CD4-positive, alpha-beta T cell (primary cell): ENCODE data around the gene LRRTM2. TPM values are rescaled to one million over a fixed set of nuclear protein-coding genes. Genes with fewer than 3 reads are reported as not detected.
A peak's percentile ranks its signal among the peaks of the same experiment; 100 is the strongest.

ENCODE experiments used
- ATAC-seq: fragments of 200-7000 bp; cut with Tn5 transposase; one replicate; pipeline ENCODE4 v1.10.0; 2022; ENCODE audit warnings: mild to moderate bottlenecking; ENCODE audit not compliant: poor library complexity
- CTCF ChIA-PET: fragments of 350-600 bp; sonication (Branson Sonifier 250); formaldehyde crosslinking; loops from one replicate; lab custom pipeline; 2021; ENCODE audit warnings: antibody characterized with exemption, inconsistent platforms; lab: Charles Lee
- POLR2A ChIA-PET: fragments of 350-600 bp; sonication (Branson Sonifier 250); formaldehyde crosslinking; loops from one replicate; lab custom pipeline; 2021; ENCODE audit warnings: antibody characterized with exemption, inconsistent platforms; lab: Charles Lee
- DNase-seq, 14 experiments: peaks; one replicate each; pipeline ENCODE4 v3.0.0-alpha.2; 2013 to 2020; ENCODE audit warnings: mixed read lengths in 2 of 14
- H3K27ac ChIP-seq, 2 donors: one replicate each; pipeline versions ENCODE4 v1.5.1 to v1.7.0; 2013; ENCODE audit warnings: low read length in 2 of 2, low read depth in 1 of 2, mild to moderate bottlenecking in 1 of 2
- H3K27me3 ChIP-seq, 2 experiments: 1 replicate in 1 of 2; 2 replicates in 1 of 2; pipeline versions ENCODE4 v1.6.1 to v1.7.0; 2013; ENCODE audit warnings: low read length in 2 of 2, control low read depth in 1 of 2, mild to moderate bottlenecking in 1 of 2, moderate library complexity in 1 of 2; ENCODE audit not compliant: insufficient read depth in 2 of 2, control insufficient read depth in 1 of 2
- H3K36me3 ChIP-seq: one replicate; pipeline ENCODE4 v1.6.1; 2013; ENCODE audit warnings: low read length, control low read depth; ENCODE audit not compliant: insufficient read depth
- H3K4me1 ChIP-seq: one replicate; pipeline ENCODE4 v1.6.1; 2013; ENCODE audit warnings: low read length, control low read depth; ENCODE audit not compliant: insufficient read depth
- H3K4me3 ChIP-seq: one replicate; pipeline ENCODE4 v1.5.1; 2013; ENCODE audit warnings: mild to moderate bottlenecking, low read length, moderate library complexity
- H3K9me3 ChIP-seq, 2 experiments: 1 replicate in 1 of 2; 2 replicates in 1 of 2; pipeline versions ENCODE4 v1.6.1 to v1.7.0; 2013; ENCODE audit warnings: low read length in 2 of 2, mild to moderate bottlenecking in 2 of 2, control low read depth in 1 of 2, moderate library complexity in 1 of 2; ENCODE audit not compliant: control insufficient read depth in 1 of 2, insufficient read depth in 1 of 2
- H3K27ac Mint-ChIP-seq: one replicate; pipeline ENCODE4 v1.8.0; 2020; ENCODE audit warnings: mixed read lengths
- H3K27me3 Mint-ChIP-seq: one replicate; pipeline ENCODE4 v1.8.0; 2021; ENCODE audit warnings: mixed read lengths
- H3K36me3 Mint-ChIP-seq: one replicate; pipeline ENCODE4 v1.8.0; 2021; ENCODE audit warnings: low read depth, mixed read lengths
- H3K4me1 Mint-ChIP-seq: one replicate; pipeline ENCODE4 v1.8.0; 2021; ENCODE audit warnings: low read depth, mixed read lengths
- H3K4me3 Mint-ChIP-seq: one replicate; pipeline ENCODE4 v1.8.0; 2020; ENCODE audit warnings: mild to moderate bottlenecking, mixed read lengths
- H3K9me3 Mint-ChIP-seq: one replicate; pipeline ENCODE4 v1.8.0; 2020; ENCODE audit warnings: mixed read lengths
- intact Hi-C, 2 experiments: fragments of 100-400 bp; cut with DNase I in 1 of 2; cut with micrococcal nuclease in 1 of 2; formaldehyde crosslinking; loops; one replicate each; pipeline versions ENCODE4 v1.15.1 to v1.9.0; 2023 to 2025; cut with DNase I, micrococcal nuclease
- total RNA-seq, 174 experiments: library from RNA in 2 of 174; stranded (reverse) in 2 of 174; gene quantifications; one replicate each; pipeline ENCODE4 v1.2.3 and lab custom pipeline; 2021 to 2026
- TF ChIP-seq, protein P1 (sequence below): fragments of 200-600 bp; IDR thresholded peaks from one replicate; pipeline ENCODE4 v1.8.0; 2022; ENCODE audit warnings: antibody characterized with exemption, mild to moderate bottlenecking

Gene LRRTM2
- total RNA-seq, 2 experiments from 2014 or later: 0.03 to 0.22 TPM

DNA sequence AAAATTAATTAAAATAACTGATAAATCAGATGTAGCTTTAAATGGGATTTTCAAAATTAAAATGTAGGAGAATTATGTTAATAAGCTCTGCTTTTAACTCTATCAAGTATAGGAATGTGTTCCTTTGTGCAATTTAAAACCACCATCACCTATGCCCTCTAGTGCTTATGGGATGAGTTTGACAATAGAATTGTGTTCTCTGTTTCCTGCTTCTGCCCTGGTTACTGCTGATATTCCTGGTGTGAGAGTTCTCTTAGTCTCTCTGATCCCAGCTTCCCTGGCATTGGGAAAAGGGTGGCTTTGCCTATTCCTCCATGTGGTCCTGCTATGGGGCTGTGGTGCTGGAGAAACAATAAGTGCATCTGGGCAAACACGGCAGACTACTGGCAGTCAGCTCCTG is 8.1 kb downstream of the LRRTM2 start:
- H3K27me3 Mint-ChIP-seq: peaks cover 26% of the 10 kb centered on the region
- peaks cover 8% of the 10 kb centered on the region for H3K4me1 Mint-ChIP-seq
- no peak overlapping the region for H3K4me3 ChIP-seq
- H3K9me3 Mint-ChIP-seq: no peaks in the 10 kb centered on the region
- no peaks in the 10 kb centered on the region for H3K36me3 ChIP-seq
- ATAC-seq (no peak), DNase-seq (no peak)
- H3K9me3 ChIP-seq: peaks cover 10% of the 10 kb centered on the region in 2 experiments
- no peaks in the 10 kb centered on the region for H3K4me1 ChIP-seq
- peaks cover 5% of the 10 kb centered on the region for H3K36me3 Mint-ChIP-seq
- H3K27me3 ChIP-seq: peaks cover 0 to 7% of the 10 kb centered on the region in 2 experiments
- CTCF ChIA-PET: interaction anchor here (2.3 kb wide), 1 partner anchor 8 kb away, joined by 5 read pairs; no protein-coding TSS in a partner anchor
- intact Hi-C loops: no loop called here
- no peak overlapping the region for H3K4me3 Mint-ChIP-seq
- POLR2A ChIA-PET: interaction anchor here (1.3 kb wide), 1 partner anchor 9 kb away, joined by 3 read pairs; no protein-coding TSS in a partner anchor
- H3K27ac Mint-ChIP-seq: no peak overlapping the region
- no peak overlapping the region for H3K27ac ChIP-seq
- TF ChIP-seq, protein P1, sequence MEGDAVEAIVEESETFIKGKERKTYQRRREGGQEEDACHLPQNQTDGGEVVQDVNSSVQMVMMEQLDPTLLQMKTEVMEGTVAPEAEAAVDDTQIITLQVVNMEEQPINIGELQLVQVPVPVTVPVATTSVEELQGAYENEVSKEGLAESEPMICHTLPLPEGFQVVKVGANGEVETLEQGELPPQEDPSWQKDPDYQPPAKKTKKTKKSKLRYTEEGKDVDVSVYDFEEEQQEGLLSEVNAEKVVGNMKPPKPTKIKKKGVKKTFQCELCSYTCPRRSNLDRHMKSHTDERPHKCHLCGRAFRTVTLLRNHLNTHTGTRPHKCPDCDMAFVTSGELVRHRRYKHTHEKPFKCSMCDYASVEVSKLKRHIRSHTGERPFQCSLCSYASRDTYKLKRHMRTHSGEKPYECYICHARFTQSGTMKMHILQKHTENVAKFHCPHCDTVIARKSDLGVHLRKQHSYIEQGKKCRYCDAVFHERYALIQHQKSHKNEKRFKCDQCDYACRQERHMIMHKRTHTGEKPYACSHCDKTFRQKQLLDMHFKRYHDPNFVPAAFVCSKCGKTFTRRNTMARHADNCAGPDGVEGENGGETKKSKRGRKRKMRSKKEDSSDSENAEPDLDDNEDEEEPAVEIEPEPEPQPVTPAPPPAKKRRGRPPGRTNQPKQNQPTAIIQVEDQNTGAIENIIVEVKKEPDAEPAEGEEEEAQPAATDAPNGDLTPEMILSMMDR: no peak

DNA sequence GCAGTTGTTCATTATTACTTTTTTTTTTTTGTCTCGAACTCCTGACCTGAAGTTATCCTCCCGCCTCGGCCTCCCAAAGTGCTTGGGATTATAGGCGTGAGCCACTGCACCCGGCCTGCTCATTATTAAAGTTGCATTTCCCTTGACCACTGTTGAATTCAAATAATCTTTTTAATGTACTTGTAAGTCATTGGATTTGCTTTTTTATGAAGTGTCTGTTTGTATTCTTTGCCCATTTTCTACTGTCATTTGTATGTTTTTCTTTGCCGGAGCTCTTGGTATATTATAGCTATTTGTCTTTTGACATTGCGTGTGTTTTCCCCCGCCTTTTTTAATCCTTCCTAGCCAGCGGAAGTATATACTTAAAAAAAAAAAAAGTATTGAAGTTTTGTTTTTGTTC is 22.0 kb downstream of the LRRTM2 start:
- DNase-seq (peak in 1 of 14 experiments; percentile 8), ATAC-seq (peak; percentile 43)
- no peaks in the 10 kb centered on the region for H3K27me3 Mint-ChIP-seq
- TF ChIP-seq, protein P1: no peak
- no peak overlapping the region for H3K4me3 Mint-ChIP-seq
- no peak overlapping the region for H3K27ac ChIP-seq
- H3K9me3 Mint-ChIP-seq: no peaks in the 10 kb centered on the region
- H3K4me3 ChIP-seq: no peak overlapping the region
- ChIA-PET CTCF (no interaction called here), POLR2A (no interaction called here)
- intact Hi-C loops: no loop called here
- H3K9me3 ChIP-seq: no peaks in the 10 kb centered on the region
- no peaks in the 10 kb centered on the region for H3K36me3 ChIP-seq
- H3K27ac Mint-ChIP-seq: no peak overlapping the region
- no peaks in the 10 kb centered on the region for H3K4me1 ChIP-seq
- no peaks in the 10 kb centered on the region for H3K27me3 ChIP-seq
- no peaks in the 10 kb centered on the region for H3K36me3 Mint-ChIP-seq
- peaks cover 26% of the 10 kb centered on the region for H3K4me1 Mint-ChIP-seq

DNA sequence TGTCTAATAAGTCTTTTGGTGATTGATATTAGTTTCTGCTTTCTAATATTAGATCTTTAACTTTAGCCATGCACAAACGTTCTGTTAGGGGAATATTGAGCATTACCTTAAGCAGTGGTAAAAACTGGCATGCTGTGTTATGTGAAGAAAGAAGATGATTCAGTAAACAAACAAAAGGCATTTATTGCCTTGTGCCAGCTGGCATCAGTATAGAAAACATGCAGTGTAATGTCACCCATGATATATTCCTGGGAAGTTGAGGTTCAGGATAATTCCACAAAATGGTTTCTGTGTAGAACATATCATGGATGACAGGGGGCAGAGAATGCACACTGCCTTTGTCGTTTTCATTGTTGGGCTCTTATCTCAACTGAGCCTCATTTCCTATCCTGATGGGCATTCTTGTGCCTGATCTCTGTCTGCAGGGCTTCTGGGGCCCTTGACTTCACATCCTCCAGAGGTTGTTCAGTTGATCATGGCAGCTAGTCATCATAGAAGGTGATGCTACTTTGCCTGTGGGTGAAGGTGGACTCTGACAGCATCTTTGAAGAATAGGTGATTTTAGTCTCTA is 24.2 kb downstream of the LRRTM2 start:
- Histone ChIP-seq H3K36me3 (no peaks in the 10 kb centered on the region), H3K27ac (no peak overlapping the region), H3K4me3 (no peak overlapping the region), H3K9me3 (no peaks in the 10 kb centered on the region), H3K27me3 (no peaks in the 10 kb centered on the region), H3K4me1 (no peaks in the 10 kb centered on the region)
- Mint-ChIP-seq H3K4me1 (peaks cover 26% of the 10 kb centered on the region), H3K4me3 (no peak overlapping the region), H3K9me3 (no peaks in the 10 kb centered on the region), H3K27me3 (no peaks in the 10 kb centered on the region), H3K27ac (no peak overlapping the region), H3K36me3 (no peaks in the 10 kb centered on the region)
- ChIA-PET POLR2A (no interaction called here), CTCF (no interaction called here)
- no peak for DNase-seq
- intact Hi-C loops: no loop called here
- no peak for ATAC-seq
- TF ChIP-seq, protein P1: no peak
